GM23338 (cell line): Measurements from ENCODE around the gene RNF207. TPM values are rescaled to one million over a fixed set of nuclear protein-coding genes. Genes with fewer than 3 reads are reported as not detected.
A peak's percentile ranks its signal among the peaks of the same experiment; 100 is the strongest.

ENCODE experiments used
- ATAC-seq: fragments of 200-7000 bp; cut with Tn5 transposase; 3 replicates; pipeline ENCODE4 v1.9.1; 2020
- DNase-seq: peaks from one replicate; pipeline ENCODE4 v3.0.0-alpha.2; 2015; ENCODE audit warnings: low spot score
- H2AFZ ChIP-seq: fragments of 200-600 bp; sonication (generic); 2 replicates; pipeline ENCODE4 v1.8.0; 2016; ENCODE audit warnings: antibody characterized with exemption, mild to moderate bottlenecking, moderate library complexity
- H3F3A ChIP-seq: fragments of 200-600 bp; sonication (generic); replicated peaks from 2 replicates; pipeline ENCODE4 v1.8.0; 2017; ENCODE audit warnings: antibody characterized with exemption, mixed run types, low read depth
- H3K27ac ChIP-seq: fragments of 200-600 bp; sonication (generic); 2 replicates; pipeline ENCODE4 v1.6.1; 2016; ENCODE audit warnings: low read depth
- H3K27me3 ChIP-seq: fragments of 200-600 bp; sonication (generic); 2 replicates; pipeline ENCODE4 v1.8.0; 2016; ENCODE audit warnings: mild to moderate bottlenecking, mixed run types, moderate library complexity; ENCODE audit not compliant: insufficient read depth
- H3K36me3 ChIP-seq: fragments of 200-600 bp; sonication (generic); 2 replicates; pipeline ENCODE4 v1.8.0; 2016; ENCODE audit warnings: mild to moderate bottlenecking; ENCODE audit not compliant: insufficient read depth
- H3K4me1 ChIP-seq: fragments of 200-600 bp; sonication (generic); 2 replicates; pipeline ENCODE4 v1.8.0; 2016; ENCODE audit warnings: mild to moderate bottlenecking, moderate library complexity; ENCODE audit not compliant: insufficient read depth
- H3K4me2 ChIP-seq: fragments of 200-600 bp; sonication (generic); 2 replicates; pipeline ENCODE4 v1.7.1; 2017; ENCODE audit warnings: mixed run types
- H3K4me3 ChIP-seq: fragments of 200-600 bp; sonication (generic); 2 replicates; pipeline ENCODE4 v1.6.1; 2016; ENCODE audit warnings: mixed run types
- H3K79me2 ChIP-seq: fragments of 200-600 bp; sonication (generic); replicated peaks from 2 replicates; pipeline ENCODE4 v1.8.0; 2017; ENCODE audit warnings: mild to moderate bottlenecking; ENCODE audit not compliant: insufficient read depth
- H3K9me2 ChIP-seq: fragments of 200-600 bp; sonication (generic); 2 replicates; pipeline ENCODE4 v1.8.0; 2017; ENCODE audit not compliant: insufficient read depth
- H4K20me1 ChIP-seq: fragments of 200-600 bp; sonication (generic); replicated peaks from 2 replicates; pipeline ENCODE4 v1.8.0; 2017; ENCODE audit warnings: mild to moderate bottlenecking; ENCODE audit not compliant: insufficient read depth
- H3K27ac Mint-ChIP-seq: 2 replicates; pipeline ENCODE4 v1.8.0; 2020; ENCODE audit warnings: inconsistent platforms, mild to moderate bottlenecking, moderate library complexity, mixed read lengths
- H3K27me3 Mint-ChIP-seq: 3 replicates; pipeline ENCODE4 v1.8.0; 2022; ENCODE audit warnings: low read depth, mild to moderate bottlenecking, moderate library complexity, mixed read lengths, inconsistent platforms; ENCODE audit not compliant: insufficient read depth, poor library complexity
- H3K36me3 Mint-ChIP-seq: 3 replicates; pipeline ENCODE4 v1.8.0; 2021; ENCODE audit warnings: low read depth, mild to moderate bottlenecking, inconsistent platforms, moderate library complexity, mixed read lengths
- H3K4me1 Mint-ChIP-seq: 3 replicates; pipeline ENCODE4 v1.8.0; 2020; ENCODE audit warnings: mild to moderate bottlenecking, inconsistent platforms, mixed read lengths
- H3K4me3 Mint-ChIP-seq: 3 replicates; pipeline ENCODE4 v1.8.0; 2021; ENCODE audit warnings: moderate library complexity, mild to moderate bottlenecking, inconsistent platforms, mixed read lengths
- H3K9me3 Mint-ChIP-seq: 3 replicates; pipeline ENCODE4 v1.8.0; 2020; ENCODE audit warnings: moderate library complexity, mild to moderate bottlenecking, inconsistent platforms, mixed read lengths
- CREB1 ChIP-seq: fragments of 250-450 bp; sonication (Bioruptor Pico); IDR thresholded peaks from 2 replicates; pipeline ENCODE4 v1.5.0; 2020; ENCODE audit warnings: low read depth, mild to moderate bottlenecking, moderate library complexity
- CTCF ChIP-seq, 2 experiments: fragments of 200-600 bp in 1 of 2; sonication (generic) in 1 of 2; conservative IDR thresholded peaks; 2 replicates each; pipeline versions ENCODE4 v1.5.1 to v1.6.1; 2016 to 2017; ENCODE audit warnings: antibody characterized with exemption in 2 of 2, low read depth in 2 of 2, mild to moderate bottlenecking in 2 of 2, moderate library complexity in 1 of 2
- ETS1 ChIP-seq: IDR thresholded peaks from 2 replicates; pipeline ENCODE4 v1.6.1; 2016; ENCODE audit warnings: antibody characterized with exemption
- EZH2 ChIP-seq: fragments of 200-600 bp; sonication (generic); IDR thresholded peaks from one replicate; pipeline ENCODE4 v1.8.0; 2017; ENCODE audit warnings: antibody characterized with exemption, mild to moderate bottlenecking, low read depth; ENCODE audit not compliant: unreplicated experiment
- JUNB ChIP-seq: IDR thresholded peaks from one replicate; pipeline ENCODE4 v1.6.1; 2016; ENCODE audit warnings: antibody characterized with exemption; ENCODE audit not compliant: unreplicated experiment
- NANOG ChIP-seq: IDR thresholded peaks from 2 replicates; pipeline ENCODE4 v1.6.1; 2016; ENCODE audit warnings: antibody characterized with exemption, borderline replicate concordance
- POLR2AphosphoS5 ChIP-seq: IDR thresholded peaks from 2 replicates; pipeline ENCODE4 v1.6.1; 2016; ENCODE audit warnings: antibody characterized with exemption, low read depth
- polyA plus RNA-seq: library from polyadenylated mRNA; unstranded; fragments of >200 nt; fragmentation: Nextera tagmentation; extraction: Ambion mirVana; gene quantifications from 2 replicates; pipeline ENCODE4 v1.2.1, GENCODE V29; 2016
- total RNA-seq: library from RNA; depleted of rRNA; stranded (reverse); fragments of >200 nt; shearing (Covaris generic); gene quantifications from 2 replicates; pipeline ENCODE4 v1.2.3, GENCODE V29; 2014
- TF ChIP-seq, protein P1 (sequence below): fragments of 250-450 bp; sonication (Bioruptor Pico); IDR thresholded peaks from 2 replicates; pipeline ENCODE4 v1.5.0; 2020; ENCODE audit warnings: mild to moderate bottlenecking, moderate library complexity

Gene RNF207
- total and polyA plus RNA-seq, 2 experiments from 2014 or later: 1.7 to 2.9 TPM

GRCh38 chr1:6199298-6200187 lies 6.4 kb upstream of the RNF207 start, which contains the start of gene RPL22:
TSS of gene RPL22 (minus strand) at chr1:6199595. CDS start at chr1:6199573, 22 bp downstream.
- Histone ChIP-seq H3K4me2 (peak within 1 kb of the TSS; percentile 98), H2AFZ (peak within 1 kb of the TSS; percentile 34; the same call in 1 of the 2 replicates), H3K27ac (peak within 1 kb of the TSS; percentile 73), H3K36me3 (peaks cover 36% of the 10 kb centered on the region), H3K79me2 (peaks cover 48% of the 10 kb centered on the region), H3K4me1 (peaks cover 24% of the 10 kb centered on the region), H4K20me1 (peaks cover 38% of the 10 kb centered on the region), H3F3A (peaks cover 22% of the 10 kb centered on the region), H3K9me2 (no peaks in the 10 kb centered on the region), H3K27me3 (no peaks in the 10 kb centered on the region), H3K4me3 (peak within 1 kb of the TSS; percentile 89)
- Mint-ChIP-seq H3K4me3 (peak within 1 kb of the TSS; percentile 88), H3K36me3 (peaks cover 41% of the 10 kb centered on the region), H3K9me3 (no peaks in the 10 kb centered on the region), H3K4me1 (peaks cover 33% of the 10 kb centered on the region), H3K27ac (peak within 1 kb of the TSS; percentile 99), H3K27me3 (peaks cover 17% of the 10 kb centered on the region)
- TF ChIP-seq CREB1 (CRISPR knock-in tag) (peak; percentile 57; the same call in 1 of the 2 replicates), CTCF (conservative IDR thresholded peaks at IDR 0.05; ENCODE audit: low read depth in 2 of 2) (0 out of 4 replicates have a peak, but pooled peaks of 1 of the 2 experiments have one; percentile 2), ETS1 (peak; percentile 94), POLR2AphosphoS5 (peak; percentile 93), EZH2 (no peak)
- DNase-seq (peak; percentile 100), ATAC-seq (peak; percentile 94)

- H3K9me3 Mint-ChIP-seq: no peaks in the 10 kb centered on the region
- DNase-seq (no peak), ATAC-seq (no peak)
- peak overlapping the region; percentile 89 for H3K4me3 ChIP-seq
- peak overlapping the region; percentile 0 for H3K27ac ChIP-seq
- H3K79me2 ChIP-seq: peaks cover 41% of the 10 kb centered on the region
- H2AFZ ChIP-seq: peak overlapping the region; percentile 34; the same call in 1 of the 2 replicates
- no peaks in the 10 kb centered on the region for H3K9me2 ChIP-seq
- peaks cover 24% of the 10 kb centered on the region for H3K4me1 ChIP-seq
- peak overlapping the region; percentile 88 for H3K4me3 Mint-ChIP-seq
- H3K4me1 Mint-ChIP-seq: peaks cover 35% of the 10 kb centered on the region
- TF ChIP-seq POLR2AphosphoS5 (no peak), JUNB (no peak), NANOG (no peak)
- TF ChIP-seq, protein P1, sequence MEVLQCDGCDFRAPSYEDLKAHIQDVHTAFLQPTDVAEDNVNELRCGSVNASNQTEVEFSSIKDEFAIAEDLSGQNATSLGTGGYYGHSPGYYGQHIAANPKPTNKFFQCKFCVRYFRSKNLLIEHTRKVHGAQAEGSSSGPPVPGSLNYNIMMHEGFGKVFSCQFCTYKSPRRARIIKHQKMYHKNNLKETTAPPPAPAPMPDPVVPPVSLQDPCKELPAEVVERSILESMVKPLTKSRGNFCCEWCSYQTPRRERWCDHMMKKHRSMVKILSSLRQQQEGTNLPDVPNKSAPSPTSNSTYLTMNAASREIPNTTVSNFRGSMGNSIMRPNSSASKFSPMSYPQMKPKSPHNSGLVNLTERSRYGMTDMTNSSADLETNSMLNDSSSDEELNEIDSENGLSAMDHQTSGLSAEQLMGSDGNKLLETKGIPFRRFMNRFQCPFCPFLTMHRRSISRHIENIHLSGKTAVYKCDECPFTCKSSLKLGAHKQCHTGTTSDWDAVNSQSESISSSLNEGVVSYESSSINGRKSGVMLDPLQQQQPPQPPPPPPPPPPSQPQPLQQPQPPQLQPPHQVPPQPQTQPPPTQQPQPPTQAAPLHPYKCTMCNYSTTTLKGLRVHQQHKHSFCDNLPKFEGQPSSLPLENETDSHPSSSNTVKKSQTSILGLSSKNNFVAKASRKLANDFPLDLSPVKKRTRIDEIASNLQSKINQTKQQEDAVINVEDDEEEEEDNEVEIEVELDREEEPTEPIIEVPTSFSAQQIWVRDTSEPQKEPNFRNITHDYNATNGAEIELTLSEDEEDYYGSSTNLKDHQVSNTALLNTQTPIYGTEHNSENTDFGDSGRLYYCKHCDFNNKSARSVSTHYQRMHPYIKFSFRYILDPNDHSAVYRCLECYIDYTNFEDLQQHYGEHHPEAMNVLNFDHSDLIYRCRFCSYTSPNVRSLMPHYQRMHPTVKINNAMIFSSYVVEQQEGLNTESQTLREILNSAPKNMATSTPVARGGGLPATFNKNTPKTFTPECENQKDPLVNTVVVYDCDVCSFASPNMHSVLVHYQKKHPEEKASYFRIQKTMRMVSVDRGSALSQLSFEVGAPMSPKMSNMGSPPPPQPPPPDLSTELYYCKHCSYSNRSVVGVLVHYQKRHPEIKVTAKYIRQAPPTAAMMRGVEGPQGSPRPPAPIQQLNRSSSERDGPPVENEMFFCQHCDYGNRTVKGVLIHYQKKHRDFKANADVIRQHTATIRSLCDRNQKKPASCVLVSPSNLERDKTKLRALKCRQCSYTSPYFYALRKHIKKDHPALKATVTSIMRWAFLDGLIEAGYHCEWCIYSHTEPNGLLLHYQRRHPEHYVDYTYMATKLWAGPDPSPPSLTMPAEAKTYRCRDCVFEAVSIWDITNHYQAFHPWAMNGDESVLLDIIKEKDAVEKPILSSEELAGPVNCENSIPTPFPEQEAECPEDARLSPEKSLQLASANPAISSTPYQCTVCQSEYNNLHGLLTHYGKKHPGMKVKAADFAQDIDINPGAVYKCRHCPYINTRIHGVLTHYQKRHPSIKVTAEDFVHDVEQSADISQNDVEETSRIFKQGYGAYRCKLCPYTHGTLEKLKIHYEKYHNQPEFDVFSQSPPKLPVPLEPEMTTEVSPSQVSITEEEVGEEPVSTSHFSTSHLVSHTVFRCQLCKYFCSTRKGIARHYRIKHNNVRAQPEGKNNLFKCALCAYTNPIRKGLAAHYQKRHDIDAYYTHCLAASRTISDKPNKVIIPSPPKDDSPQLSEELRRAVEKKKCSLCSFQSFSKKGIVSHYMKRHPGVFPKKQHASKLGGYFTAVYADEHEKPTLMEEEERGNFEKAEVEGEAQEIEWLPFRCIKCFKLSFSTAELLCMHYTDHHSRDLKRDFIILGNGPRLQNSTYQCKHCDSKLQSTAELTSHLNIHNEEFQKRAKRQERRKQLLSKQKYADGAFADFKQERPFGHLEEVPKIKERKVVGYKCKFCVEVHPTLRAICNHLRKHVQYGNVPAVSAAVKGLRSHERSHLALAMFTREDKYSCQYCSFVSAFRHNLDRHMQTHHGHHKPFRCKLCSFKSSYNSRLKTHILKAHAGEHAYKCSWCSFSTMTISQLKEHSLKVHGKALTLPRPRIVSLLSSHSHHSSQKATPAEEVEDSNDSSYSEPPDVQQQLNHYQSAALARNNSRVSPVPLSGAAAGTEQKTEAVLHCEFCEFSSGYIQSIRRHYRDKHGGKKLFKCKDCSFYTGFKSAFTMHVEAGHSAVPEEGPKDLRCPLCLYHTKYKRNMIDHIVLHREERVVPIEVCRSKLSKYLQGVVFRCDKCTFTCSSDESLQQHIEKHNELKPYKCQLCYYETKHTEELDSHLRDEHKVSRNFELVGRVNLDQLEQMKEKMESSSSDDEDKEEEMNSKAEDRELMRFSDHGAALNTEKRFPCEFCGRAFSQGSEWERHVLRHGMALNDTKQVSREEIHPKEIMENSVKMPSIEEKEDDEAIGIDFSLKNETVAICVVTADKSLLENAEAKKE: no peak
- H3K27me3 Mint-ChIP-seq: peaks cover 19% of the 10 kb centered on the region
- peaks cover 30% of the 10 kb centered on the region for H4K20me1 ChIP-seq
- H3K36me3 ChIP-seq: peaks cover 30% of the 10 kb centered on the region
- H3K27ac Mint-ChIP-seq: peak overlapping the region; percentile 99
- H3K4me2 ChIP-seq: peak overlapping the region; percentile 73
- H3K27me3 ChIP-seq: peaks cover under 1% of the 10 kb centered on the region; the same call in 1 of the 2 replicates
- H3F3A ChIP-seq: peaks cover 19% of the 10 kb centered on the region
- peaks cover 33% of the 10 kb centered on the region for H3K36me3 Mint-ChIP-seq
Observed at GRCh38 chr1:6200188-6200809, 5.6 kb upstream of the RNF207 start.
